Nephron progenitor cell (in vitro differentiated cells): ENCODE data around the gene PKMYT1.

Experiments used
- DNase-seq: peaks from one replicate; pipeline ENCODE4 v3.0.0; 2021
- H3K27ac Mint-ChIP-seq: 2 replicates; pipeline ENCODE4 v1.8.0; 2021; ENCODE audit warnings: mild to moderate bottlenecking, moderate library complexity, mixed read lengths
- H3K27me3 Mint-ChIP-seq: 2 replicates; pipeline ENCODE4 v1.8.0; 2021; ENCODE audit warnings: mild to moderate bottlenecking, low read depth, mixed read lengths; ENCODE audit not compliant: poor library complexity
- H3K36me3 Mint-ChIP-seq: 2 replicates; pipeline ENCODE4 v1.8.0; 2021; ENCODE audit warnings: low read depth, mixed read lengths
- H3K4me1 Mint-ChIP-seq: 2 replicates; pipeline ENCODE4 v1.8.0; 2021; ENCODE audit warnings: mixed read lengths
- H3K4me3 Mint-ChIP-seq: 2 replicates; pipeline ENCODE4 v1.8.0; 2021; ENCODE audit warnings: mild to moderate bottlenecking, moderate library complexity, mixed read lengths
- H3K9me3 Mint-ChIP-seq: 2 replicates; pipeline ENCODE4 v1.8.0; 2021; ENCODE audit warnings: mild to moderate bottlenecking, moderate library complexity, mixed read lengths
- TF ChIP-seq, protein P1 (sequence below): fragments of 200-600 bp; sonication (generic); IDR thresholded peaks from 2 replicates; pipeline ENCODE4 v1.5.0; 2021; ENCODE audit warnings: antibody characterized with exemption

PKMYT1 gene

DNA sequence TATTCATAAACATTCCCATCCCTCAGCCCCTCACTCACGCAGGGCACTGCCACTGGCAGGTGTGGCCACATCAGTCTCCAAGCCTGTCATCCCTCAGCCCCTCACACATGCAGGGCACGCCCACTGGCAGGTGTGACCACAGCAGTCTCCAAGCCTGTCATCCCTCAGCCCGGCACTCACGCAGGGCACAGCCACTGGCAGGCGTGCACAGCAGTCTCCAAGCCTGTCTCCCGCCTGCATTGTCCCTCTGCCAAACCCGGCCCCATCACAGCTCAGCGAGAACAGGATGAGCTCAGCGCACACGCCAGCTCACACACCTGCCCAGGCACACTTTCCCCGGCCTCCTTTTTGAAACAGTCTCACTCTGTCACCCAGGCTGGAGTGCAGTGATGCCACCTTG, 27.6 kb downstream of the PKMYT1 start:
- TF ChIP-seq, protein P1, sequence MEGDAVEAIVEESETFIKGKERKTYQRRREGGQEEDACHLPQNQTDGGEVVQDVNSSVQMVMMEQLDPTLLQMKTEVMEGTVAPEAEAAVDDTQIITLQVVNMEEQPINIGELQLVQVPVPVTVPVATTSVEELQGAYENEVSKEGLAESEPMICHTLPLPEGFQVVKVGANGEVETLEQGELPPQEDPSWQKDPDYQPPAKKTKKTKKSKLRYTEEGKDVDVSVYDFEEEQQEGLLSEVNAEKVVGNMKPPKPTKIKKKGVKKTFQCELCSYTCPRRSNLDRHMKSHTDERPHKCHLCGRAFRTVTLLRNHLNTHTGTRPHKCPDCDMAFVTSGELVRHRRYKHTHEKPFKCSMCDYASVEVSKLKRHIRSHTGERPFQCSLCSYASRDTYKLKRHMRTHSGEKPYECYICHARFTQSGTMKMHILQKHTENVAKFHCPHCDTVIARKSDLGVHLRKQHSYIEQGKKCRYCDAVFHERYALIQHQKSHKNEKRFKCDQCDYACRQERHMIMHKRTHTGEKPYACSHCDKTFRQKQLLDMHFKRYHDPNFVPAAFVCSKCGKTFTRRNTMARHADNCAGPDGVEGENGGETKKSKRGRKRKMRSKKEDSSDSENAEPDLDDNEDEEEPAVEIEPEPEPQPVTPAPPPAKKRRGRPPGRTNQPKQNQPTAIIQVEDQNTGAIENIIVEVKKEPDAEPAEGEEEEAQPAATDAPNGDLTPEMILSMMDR, result no peak
- H3K27me3 Mint-ChIP-seq, result peaks cover 3% of the 10 kb centered on the region
- H3K36me3 Mint-ChIP-seq, result peaks cover 4% of the 10 kb centered on the region
- no peak overlapping the region for H3K27ac Mint-ChIP-seq
- no peaks in the 10 kb centered on the region for H3K9me3 Mint-ChIP-seq
- H3K4me3 Mint-ChIP-seq, result no peak overlapping the region
- DNase-seq, result no peak
- peaks cover 27% of the 10 kb centered on the region for H3K4me1 Mint-ChIP-seq

DNA sequence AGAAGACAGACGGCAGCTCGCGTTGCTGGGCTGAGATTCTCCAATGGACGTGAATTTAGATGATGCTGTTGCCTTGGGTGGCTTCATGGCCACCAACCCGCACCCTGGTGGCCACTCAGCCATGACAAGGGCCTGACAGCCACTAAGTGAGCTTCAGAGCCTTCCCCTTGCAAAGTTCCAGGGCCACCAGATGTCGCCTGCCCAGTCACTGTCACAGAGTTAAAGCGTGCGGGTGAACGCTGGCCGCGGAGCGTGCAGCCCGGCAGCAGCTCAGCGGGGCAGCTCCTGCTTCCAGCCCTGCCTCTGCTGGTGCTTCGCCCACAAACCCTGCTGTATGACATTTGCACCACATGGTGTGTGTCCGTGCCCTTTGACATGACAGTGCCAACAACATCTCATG, 29.5 kb downstream of the PKMYT1 start:
- peaks cover 14% of the 10 kb centered on the region for H3K36me3 Mint-ChIP-seq
- H3K4me1 Mint-ChIP-seq, result peaks cover 17% of the 10 kb centered on the region
- DNase-seq, result no peak
- peaks cover 3% of the 10 kb centered on the region for H3K27me3 Mint-ChIP-seq
- H3K4me3 Mint-ChIP-seq, result no peak overlapping the region
- peaks cover 6% of the 10 kb centered on the region for H3K9me3 Mint-ChIP-seq
- no peak overlapping the region for H3K27ac Mint-ChIP-seq
- TF ChIP-seq, protein P1, result no peak

DNA sequence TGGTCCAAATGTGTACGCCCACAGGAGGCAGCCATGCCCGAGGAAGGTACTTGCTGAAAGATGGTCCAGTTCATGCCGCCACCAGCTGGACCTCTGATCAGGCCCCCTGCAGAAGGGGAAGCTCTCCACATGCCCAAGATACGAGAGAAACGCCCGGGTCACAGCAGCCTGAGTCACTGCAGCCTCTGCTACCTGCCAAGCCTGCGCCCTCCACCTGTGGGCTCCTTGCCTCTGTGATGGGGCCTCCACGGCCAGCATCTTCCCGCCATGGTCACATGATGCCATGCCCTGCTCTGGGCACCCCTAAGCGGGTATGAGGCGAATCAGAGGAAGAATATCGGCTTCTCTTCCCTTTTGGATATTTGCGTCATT, 29.9 kb downstream of the PKMYT1 start:
- TF ChIP-seq, protein P1, result no peak
- H3K36me3 Mint-ChIP-seq, result peaks cover 14% of the 10 kb centered on the region
- DNase-seq, result no peak

DNA sequence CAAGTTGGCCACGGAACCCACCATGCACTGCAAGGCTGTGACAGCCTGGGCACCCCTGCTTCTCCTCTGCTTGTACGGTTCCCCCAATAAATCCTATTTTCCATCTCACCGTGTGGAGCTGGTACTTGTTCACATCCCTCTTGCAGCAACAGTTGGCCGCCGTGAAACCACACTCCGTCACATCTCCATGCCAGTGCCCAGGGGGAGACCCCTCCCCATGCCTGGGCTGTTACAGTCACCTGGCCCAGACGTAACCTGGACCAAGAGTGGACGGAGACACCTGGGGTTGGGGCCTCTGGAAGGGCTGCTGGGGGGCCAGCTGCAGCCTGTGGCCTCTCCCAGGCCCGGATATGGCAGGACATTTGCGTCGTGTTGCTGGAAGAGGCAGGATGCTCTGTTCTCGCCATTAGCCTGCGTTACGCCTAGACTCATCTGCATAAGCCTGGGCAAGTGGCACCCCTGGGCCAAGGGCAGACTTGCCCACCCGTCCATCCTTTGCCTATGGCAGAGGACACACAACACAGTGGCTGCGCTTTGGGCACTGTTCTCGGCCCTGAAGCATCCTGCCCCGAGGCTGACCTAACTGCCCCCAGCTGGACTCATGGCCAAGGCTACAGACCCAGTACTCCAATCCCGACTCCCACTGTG, 30.4 kb downstream of the PKMYT1 start:
- H3K27ac Mint-ChIP-seq, result no peak overlapping the region
- no peak for DNase-seq
- H3K27me3 Mint-ChIP-seq, result no peaks in the 10 kb centered on the region
- H3K4me1 Mint-ChIP-seq, result peaks cover 17% of the 10 kb centered on the region
- H3K36me3 Mint-ChIP-seq, result peaks cover 14% of the 10 kb centered on the region
- TF ChIP-seq, protein P1, result no peak
- peaks cover 6% of the 10 kb centered on the region for H3K9me3 Mint-ChIP-seq
- no peak overlapping the region for H3K4me3 Mint-ChIP-seq

More for the DNA sequence above, 29.9 kb downstream of the PKMYT1 start:
- H3K4me3 Mint-ChIP-seq, result no peak overlapping the region
- peaks cover 17% of the 10 kb centered on the region for H3K4me1 Mint-ChIP-seq
- H3K27ac Mint-ChIP-seq, result no peak overlapping the region
- peaks cover 3% of the 10 kb centered on the region for H3K27me3 Mint-ChIP-seq
- H3K9me3 Mint-ChIP-seq, result peaks cover 6% of the 10 kb centered on the region

DNA sequence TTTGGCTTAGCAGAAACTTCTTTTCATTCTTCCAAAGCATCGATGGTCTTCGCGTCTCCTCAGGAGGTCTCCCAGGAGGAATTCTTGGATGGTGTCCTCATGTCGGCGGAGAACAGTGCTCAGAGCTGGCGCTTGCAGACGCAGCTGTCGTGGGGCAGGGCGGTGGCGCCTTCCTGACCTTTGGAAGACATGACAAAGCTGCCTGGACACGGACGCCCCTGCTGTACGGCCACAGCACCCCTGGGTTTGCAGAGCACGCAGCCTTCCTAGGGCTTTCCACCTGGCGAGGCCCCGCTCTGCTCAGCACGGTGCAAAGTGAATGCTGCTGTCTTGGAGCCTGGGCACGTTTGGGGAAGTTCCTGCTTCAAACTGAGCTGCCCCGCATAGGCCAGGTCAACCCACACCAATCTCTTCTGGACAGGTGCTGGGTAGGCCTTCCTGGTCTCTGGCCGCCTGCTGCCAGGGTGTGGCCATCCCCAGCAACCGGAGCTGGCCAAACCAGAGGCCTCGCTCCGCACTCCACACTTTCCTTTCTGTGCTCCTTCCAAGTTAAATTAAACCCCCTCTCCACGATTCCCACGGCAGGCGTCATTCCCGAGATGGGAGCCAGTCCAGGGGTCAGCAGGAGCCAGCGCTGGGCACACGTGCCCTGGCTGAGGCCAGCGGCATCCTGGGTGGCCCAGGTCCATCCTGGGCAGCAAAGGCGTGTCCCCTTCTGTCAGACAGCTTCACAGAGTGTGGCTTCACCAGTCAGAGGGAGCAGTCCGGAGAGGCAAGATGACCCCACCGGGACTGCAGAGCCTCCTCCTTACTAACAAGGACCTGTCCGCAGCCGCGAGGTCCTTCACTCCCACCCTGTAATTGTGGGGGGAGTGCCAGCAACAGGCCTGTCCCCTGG, 31.2 kb downstream of the PKMYT1 start:
- Mint-ChIP-seq H3K36me3 (peaks cover 14% of the 10 kb centered on the region), H3K4me3 (no peak overlapping the region), H3K9me3 (peaks cover 6% of the 10 kb centered on the region), H3K4me1 (peaks cover 12% of the 10 kb centered on the region), H3K27ac (no peak overlapping the region), H3K27me3 (peaks cover under 1% of the 10 kb centered on the region)
- DNase-seq, result no peak
- TF ChIP-seq, protein P1, result no peak
